ENCODE data around the gene STK32B. TPM values are rescaled to one million over a fixed set of nuclear protein-coding genes. Genes with fewer than 3 reads are reported as not detected.

The STK32B gene
- total RNA-seq, 1 donor from 2014 or later = 3.5 TPM

- Mint-ChIP-seq H3K36me3 (ENCODE audit: low read depth) (peaks cover 15% of the 10 kb centered on the region), H3K4me3 (no peak overlapping the region), H3K27me3 (ENCODE audit: low read depth) (no peaks in the 10 kb centered on the region), H3K27ac (ENCODE audit: unreplicated experiment) (no peak overlapping the region), H3K9me3 (peaks cover 20% of the 10 kb centered on the region), H3K4me1 (peaks cover 5% of the 10 kb centered on the region)
- TF ChIP-seq CTCF (conservative IDR thresholded peaks at IDR 0.05) = no peak
- no peak for DNase-seq (ENCODE audit: low read depth, low spot score)
These were observed 30.2 kb downstream of the STK32B start for GRCh38 chr4:5081441-5081999.

GRCh38 chr4:5082376-5082775, 31.1 kb downstream of the STK32B start:
- DNase-seq (ENCODE audit: low read depth, low spot score) = no peak
- no peak overlapping the region for H3K4me3 Mint-ChIP-seq
- H3K36me3 Mint-ChIP-seq (ENCODE audit: low read depth) = peaks cover 15% of the 10 kb centered on the region
- TF ChIP-seq CTCF (conservative IDR thresholded peaks at IDR 0.05) = no peak
- peaks cover 20% of the 10 kb centered on the region for H3K9me3 Mint-ChIP-seq
- H3K4me1 Mint-ChIP-seq = peaks cover 5% of the 10 kb centered on the region
- no peaks in the 10 kb centered on the region for H3K27me3 Mint-ChIP-seq (ENCODE audit: low read depth)
- no peak overlapping the region for H3K27ac Mint-ChIP-seq (ENCODE audit: unreplicated experiment)

GRCh38 chr4:5084911-5085475, 33.7 kb downstream of the STK32B start:
- H3K4me3 Mint-ChIP-seq = no peak overlapping the region
- H3K4me1 Mint-ChIP-seq = no peaks in the 10 kb centered on the region
- H3K27ac Mint-ChIP-seq (ENCODE audit: unreplicated experiment) = no peak overlapping the region
- H3K9me3 Mint-ChIP-seq = peaks cover 24% of the 10 kb centered on the region
- no peak for TF ChIP-seq CTCF (conservative IDR thresholded peaks at IDR 0.05)
- peaks cover 15% of the 10 kb centered on the region for H3K36me3 Mint-ChIP-seq (ENCODE audit: low read depth)
- no peaks in the 10 kb centered on the region for H3K27me3 Mint-ChIP-seq (ENCODE audit: low read depth)
- DNase-seq (ENCODE audit: low read depth, low spot score) = no peak

- peaks cover 20% of the 10 kb centered on the region for H3K9me3 Mint-ChIP-seq
- no peak overlapping the region for H3K4me3 Mint-ChIP-seq
- no peaks in the 10 kb centered on the region for H3K27me3 Mint-ChIP-seq (ENCODE audit: low read depth)
- no peak for DNase-seq (ENCODE audit: low read depth, low spot score)
- H3K4me1 Mint-ChIP-seq = no peaks in the 10 kb centered on the region
- TF ChIP-seq CTCF (conservative IDR thresholded peaks at IDR 0.05) = no peak
- no peak overlapping the region for H3K27ac Mint-ChIP-seq (ENCODE audit: unreplicated experiment)
- peaks cover 9% of the 10 kb centered on the region for H3K36me3 Mint-ChIP-seq (ENCODE audit: low read depth)
These were observed 35.3 kb downstream of the STK32B start for GRCh38 chr4:5086535-5086934.

GRCh38 chr4:5096261-5096660, 45.0 kb downstream of the STK32B start:
- H3K27ac Mint-ChIP-seq (ENCODE audit: unreplicated experiment) = no peak overlapping the region
- H3K4me1 Mint-ChIP-seq = no peaks in the 10 kb centered on the region
- H3K4me3 Mint-ChIP-seq = no peak overlapping the region
- H3K27me3 Mint-ChIP-seq (ENCODE audit: low read depth) = peaks cover 5% of the 10 kb centered on the region
- no peak for DNase-seq (ENCODE audit: low read depth, low spot score)
- H3K36me3 Mint-ChIP-seq (ENCODE audit: low read depth) = no peaks in the 10 kb centered on the region
- no peak for TF ChIP-seq CTCF (conservative IDR thresholded peaks at IDR 0.05)
- H3K9me3 Mint-ChIP-seq = peaks cover 8% of the 10 kb centered on the region

All from neural crest cell (in vitro differentiated cells).